ENCODE measurements around the gene CHST3.

- TF ChIP-seq EP300 (IDR thresholded peaks at IDR 0.05), result no peak
- TF ChIP-seq, protein P1, sequence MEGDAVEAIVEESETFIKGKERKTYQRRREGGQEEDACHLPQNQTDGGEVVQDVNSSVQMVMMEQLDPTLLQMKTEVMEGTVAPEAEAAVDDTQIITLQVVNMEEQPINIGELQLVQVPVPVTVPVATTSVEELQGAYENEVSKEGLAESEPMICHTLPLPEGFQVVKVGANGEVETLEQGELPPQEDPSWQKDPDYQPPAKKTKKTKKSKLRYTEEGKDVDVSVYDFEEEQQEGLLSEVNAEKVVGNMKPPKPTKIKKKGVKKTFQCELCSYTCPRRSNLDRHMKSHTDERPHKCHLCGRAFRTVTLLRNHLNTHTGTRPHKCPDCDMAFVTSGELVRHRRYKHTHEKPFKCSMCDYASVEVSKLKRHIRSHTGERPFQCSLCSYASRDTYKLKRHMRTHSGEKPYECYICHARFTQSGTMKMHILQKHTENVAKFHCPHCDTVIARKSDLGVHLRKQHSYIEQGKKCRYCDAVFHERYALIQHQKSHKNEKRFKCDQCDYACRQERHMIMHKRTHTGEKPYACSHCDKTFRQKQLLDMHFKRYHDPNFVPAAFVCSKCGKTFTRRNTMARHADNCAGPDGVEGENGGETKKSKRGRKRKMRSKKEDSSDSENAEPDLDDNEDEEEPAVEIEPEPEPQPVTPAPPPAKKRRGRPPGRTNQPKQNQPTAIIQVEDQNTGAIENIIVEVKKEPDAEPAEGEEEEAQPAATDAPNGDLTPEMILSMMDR (IDR thresholded peaks at IDR 0.05), result no peak
These were observed 63.3 kb downstream of the CHST3 start for GRCh38 chr10:72027498-72027897.
